Measurements from ENCODE around the gene RASSF1. TPM values are rescaled to one million over a fixed set of nuclear protein-coding genes. Genes with fewer than 3 reads are reported as not detected.
A peak's percentile ranks its signal among the peaks of the same experiment; 100 is the strongest.

RASSF1 gene
- total RNA-seq, 1 donor from 2014 or later: 26.5 TPM

GRCh38 chr3:50339485-50340146, 1.0 kb downstream of the RASSF1 start:
- Histone ChIP-seq H3K27ac (ENCODE audit: low read depth, low read length) (no peak overlapping the region), H2AFZ (ENCODE audit: low read depth, low read length) (no peak overlapping the region), H3K36me3 (ENCODE audit: insufficient read depth, low read length) (no peaks in the 10 kb centered on the region), H3K4me2 (ENCODE audit: low read length) (peak overlapping the region; percentile 78), H3K9me3 (ENCODE audit: insufficient read depth, low read depth, low read length) (no peaks in the 10 kb centered on the region), H4K20me1 (ENCODE audit: insufficient read depth, low read length) (peaks cover 21% of the 10 kb centered on the region), H3K4me3 (ENCODE audit: insufficient read depth, low read depth, low read length) (peak overlapping the region; percentile 41), H3K4me1 (ENCODE audit: insufficient read depth, low read length) (peaks cover 30% of the 10 kb centered on the region), H3K79me2 (ENCODE audit: insufficient read depth, low read length) (peaks cover 24% of the 10 kb centered on the region), H3K27me3 (ENCODE audit: insufficient read depth, low read length) (no peaks in the 10 kb centered on the region), H3K9ac (ENCODE audit: low read length) (peak overlapping the region; percentile 37)
- no peak for DNase-seq (ENCODE audit: low read depth)
- TF ChIP-seq EZH2 (IDR thresholded peaks at IDR 0.05; ENCODE audit: insufficient read depth, low read length) (no peak), CTCF (IDR thresholded peaks at IDR 0.05; ENCODE audit: insufficient read depth, low read depth, low read length) (no peak)
- Mint-ChIP-seq H3K4me3 (ENCODE audit: unreplicated experiment) (peak overlapping the region; percentile 94), H3K9me3 (ENCODE audit: unreplicated experiment) (peaks cover 4% of the 10 kb centered on the region), H3K4me1 (ENCODE audit: low read depth, unreplicated experiment) (peaks cover 15% of the 10 kb centered on the region), H3K27me3 (ENCODE audit: low read depth, unreplicated experiment) (peaks cover 27% of the 10 kb centered on the region), H3K36me3 (ENCODE audit: low read depth, unreplicated experiment) (no peaks in the 10 kb centered on the region), H3K27ac (ENCODE audit: unreplicated experiment) (no peak overlapping the region)
- FAIRE-seq: no peak

GRCh38 chr3:50338965-50339364, 1.7 kb downstream of the RASSF1 start:
- Histone ChIP-seq H3K27ac (ENCODE audit: low read depth, low read length) (no peak overlapping the region), H3K9ac (ENCODE audit: low read length) (no peak overlapping the region), H3K79me2 (ENCODE audit: insufficient read depth, low read length) (peaks cover 31% of the 10 kb centered on the region), H3K27me3 (ENCODE audit: insufficient read depth, low read length) (no peaks in the 10 kb centered on the region), H4K20me1 (ENCODE audit: insufficient read depth, low read length) (peaks cover 27% of the 10 kb centered on the region), H3K9me3 (ENCODE audit: insufficient read depth, low read depth, low read length) (no peaks in the 10 kb centered on the region), H3K4me1 (ENCODE audit: insufficient read depth, low read length) (peaks cover 37% of the 10 kb centered on the region), H2AFZ (ENCODE audit: low read depth, low read length) (no peak overlapping the region), H3K4me3 (ENCODE audit: insufficient read depth, low read depth, low read length) (no peak overlapping the region), H3K4me2 (ENCODE audit: low read length) (no peak overlapping the region), H3K36me3 (ENCODE audit: insufficient read depth, low read length) (no peaks in the 10 kb centered on the region)
- no peak for DNase-seq (ENCODE audit: low read depth)
- FAIRE-seq: no peak
- Mint-ChIP-seq H3K27me3 (ENCODE audit: low read depth, unreplicated experiment) (peaks cover 26% of the 10 kb centered on the region), H3K4me3 (ENCODE audit: unreplicated experiment) (peak overlapping the region; percentile 94), H3K9me3 (ENCODE audit: unreplicated experiment) (peaks cover 4% of the 10 kb centered on the region), H3K27ac (ENCODE audit: unreplicated experiment) (no peak overlapping the region), H3K36me3 (ENCODE audit: low read depth, unreplicated experiment) (no peaks in the 10 kb centered on the region), H3K4me1 (ENCODE audit: low read depth, unreplicated experiment) (peaks cover 21% of the 10 kb centered on the region)
- TF ChIP-seq CTCF (IDR thresholded peaks at IDR 0.05; ENCODE audit: insufficient read depth, low read depth, low read length) (no peak), EZH2 (IDR thresholded peaks at IDR 0.05; ENCODE audit: insufficient read depth, low read length) (no peak)

Measured in astrocyte (in vitro differentiated cells and primary cell).